GM23248 (cell line): ENCODE measurements around the gene CPNE9. TPM values are rescaled to one million over a fixed set of nuclear protein-coding genes. Genes with fewer than 3 reads are reported as not detected.

ENCODE experiments used
- DNase-seq: peaks from one replicate; pipeline ENCODE4 v3.0.0-alpha.2; 2015
- H2AFZ ChIP-seq: fragments of 200-600 bp; sonication (generic); 2 replicates; pipeline ENCODE4 v1.6.1; 2016; ENCODE audit warnings: antibody characterized with exemption
- H3F3A ChIP-seq: fragments of 200-600 bp; sonication (generic); 2 replicates; pipeline ENCODE4 v1.6.1; 2016; ENCODE audit warnings: mild to moderate bottlenecking, antibody characterized with exemption, mixed run types; ENCODE audit not compliant: insufficient read depth
- H3K27ac ChIP-seq: fragments of 200-600 bp; sonication (generic); 2 replicates; pipeline ENCODE4 v1.5.1; 2016; ENCODE audit warnings: mild to moderate bottlenecking
- H3K27me3 ChIP-seq: fragments of 200-600 bp; sonication (generic); replicated peaks from 2 replicates; pipeline ENCODE4 v1.6.1; 2016; ENCODE audit warnings: mild to moderate bottlenecking; ENCODE audit not compliant: insufficient read depth
- H3K36me3 ChIP-seq: fragments of 200-600 bp; sonication (generic); 2 replicates; pipeline ENCODE4 v1.6.1; 2016; ENCODE audit warnings: low read depth, mild to moderate bottlenecking
- H3K4me1 ChIP-seq: fragments of 200-600 bp; sonication (generic); 2 replicates; pipeline ENCODE4 v1.6.1; 2016; ENCODE audit warnings: mild to moderate bottlenecking; ENCODE audit not compliant: insufficient read depth
- H3K4me2 ChIP-seq: fragments of 200-600 bp; sonication (generic); one replicate; pipeline ENCODE4 v1.6.1; 2016; ENCODE audit warnings: mild to moderate bottlenecking; ENCODE audit not compliant: unreplicated experiment
- H3K4me3 ChIP-seq: fragments of 200-600 bp; sonication (generic); 2 replicates; pipeline ENCODE4 v1.5.1; 2016; ENCODE audit warnings: mild to moderate bottlenecking
- H3K79me2 ChIP-seq: fragments of 200-600 bp; sonication (generic); 2 replicates; pipeline ENCODE4 v1.6.1; 2016; ENCODE audit warnings: mild to moderate bottlenecking; ENCODE audit not compliant: insufficient read depth
- H3K9ac ChIP-seq: fragments of 200-600 bp; sonication (generic); 2 replicates; pipeline ENCODE4 v1.6.1; 2016; ENCODE audit warnings: mild to moderate bottlenecking
- H3K9me2 ChIP-seq: fragments of 200-600 bp; sonication (generic); 2 replicates; pipeline ENCODE4 v1.6.1; 2016; ENCODE audit warnings: mixed run types, mild to moderate bottlenecking, moderate library complexity; ENCODE audit not compliant: insufficient read depth
- H3K9me3 ChIP-seq: fragments of 200-600 bp; sonication (generic); one replicate; pipeline ENCODE4 v1.6.1; 2017; ENCODE audit warnings: low read depth
- H4K20me1 ChIP-seq: fragments of 200-600 bp; sonication (generic); 2 replicates; pipeline ENCODE4 v1.6.0; 2016; ENCODE audit not compliant: insufficient read depth
- EZH2 ChIP-seq: fragments of 200-600 bp; sonication (generic); IDR thresholded peaks from 2 replicates; pipeline ENCODE4 v1.6.1; 2018; ENCODE audit warnings: antibody characterized with exemption, mild to moderate bottlenecking; ENCODE audit not compliant: insufficient read depth, poor library complexity, severe bottlenecking
- EZH2phosphoT487 ChIP-seq: fragments of 200-600 bp; sonication (generic); IDR thresholded peaks from 2 replicates; pipeline ENCODE4 v1.6.1; 2018; ENCODE audit warnings: antibody characterized with exemption, moderate library complexity, mild to moderate bottlenecking, low read depth; ENCODE audit not compliant: insufficient read depth
- WGBS, 2 experiments: methylation state at CpG; one replicate each; pipeline ENCODE4 v1.1.6; 2015 to 2017; ENCODE audit warnings: low lambda C conversion rate in 2 of 2, low coverage in 1 of 2; ENCODE audit errors: missing lambda C conversion rate in 2 of 2; 5-methylcytosine and 5-hydroxymethylcytosine counted together
- in situ Hi-C: fragments of 300-500 bp; cut with MboI; formaldehyde crosslinking; loops from 2 replicates; pipeline ENCODE4 v1.15.0; 2020
- polyA plus RNA-seq: library from polyadenylated mRNA; unstranded; fragments of >200 nt; fragmentation: Nextera tagmentation; extraction: Ambion mirVana; gene quantifications from 2 replicates; pipeline ENCODE4 v1.2.1, GENCODE V29; 2016
- total RNA-seq: library from RNA; depleted of rRNA; stranded (reverse); fragments of >200 nt; shearing (Covaris generic); gene quantifications from 2 replicates; pipeline ENCODE4 v1.2.3, GENCODE V29; 2014

Gene CPNE9
- total and polyA plus RNA-seq, 2 experiments from 2014 or later: not detected

- Histone ChIP-seq H3K4me1 (no peaks in the 10 kb centered on the region), H3K36me3 (peaks cover 26% of the 10 kb centered on the region; the same call in 1 of the 2 replicates), H3K27me3 (no peaks in the 10 kb centered on the region), H3F3A (no peaks in the 10 kb centered on the region), H3K4me2 (no peak overlapping the region), H2AFZ (no peak overlapping the region), H3K9ac (no peak overlapping the region), H3K9me3 (no peaks in the 10 kb centered on the region), H3K4me3 (no peak overlapping the region), H3K79me2 (no peaks in the 10 kb centered on the region), H4K20me1 (no peaks in the 10 kb centered on the region), H3K9me2 (no peaks in the 10 kb centered on the region), H3K27ac (no peak overlapping the region)
- TF ChIP-seq EZH2phosphoT487 (no peak), EZH2 (no peak)
- DNase-seq: no peak
- in situ Hi-C loops: loop anchor here (25.0 kb wide), 1 partner anchor 311 kb away; the partner anchor contains the start of gene THUMPD3
- WGBS, 2 experiments: 100% methylated on average over 2 of the region's 2 CpGs
Observed at GRCh38 chr3:9673752-9674151, 29.9 kb upstream of the CPNE9 start.

GRCh38 chr3:9675736-9676290, 27.8 kb upstream of the CPNE9 start:
- 76 to 84% methylated on average over 5 of the region's 5 CpGs for WGBS, 2 experiments
- Histone ChIP-seq H3K9me2 (no peaks in the 10 kb centered on the region), H3K27ac (no peak overlapping the region)

GRCh38 chr3:9676785-9677184, 26.8 kb upstream of the CPNE9 start:
- Histone ChIP-seq H3K27ac (no peak overlapping the region), H3K9ac (no peak overlapping the region), H3K4me3 (no peak overlapping the region), H3K4me2 (no peak overlapping the region), H2AFZ (no peak overlapping the region), H3K9me2 (no peaks in the 10 kb centered on the region), H4K20me1 (no peaks in the 10 kb centered on the region), H3K9me3 (no peaks in the 10 kb centered on the region), H3K36me3 (peaks cover 22% of the 10 kb centered on the region; the same call in 1 of the 2 replicates), H3F3A (no peaks in the 10 kb centered on the region), H3K27me3 (no peaks in the 10 kb centered on the region), H3K4me1 (no peaks in the 10 kb centered on the region), H3K79me2 (no peaks in the 10 kb centered on the region)
- 65 to 79% methylated on average over 6 of the region's 6 CpGs for WGBS, 2 experiments
- TF ChIP-seq EZH2: no peak
- in situ Hi-C loops: no loop called here
- no peak for DNase-seq

More at GRCh38 chr3:9675736-9676290, 27.8 kb upstream of the CPNE9 start:
- H3K9ac ChIP-seq: no peak overlapping the region
- no peak overlapping the region for H3K4me2 ChIP-seq
- no peaks in the 10 kb centered on the region for H3K79me2 ChIP-seq
- no peak overlapping the region for H3K4me3 ChIP-seq
- no peaks in the 10 kb centered on the region for H3K27me3 ChIP-seq
- no peak for DNase-seq
- in situ Hi-C loops: no loop called here
- no peak overlapping the region for H2AFZ ChIP-seq
- TF ChIP-seq EZH2phosphoT487 (no peak), EZH2 (no peak)
- H3K36me3 ChIP-seq: peaks cover 26% of the 10 kb centered on the region; the same call in 1 of the 2 replicates
- no peaks in the 10 kb centered on the region for H3K4me1 ChIP-seq
- no peaks in the 10 kb centered on the region for H3K9me3 ChIP-seq
- no peaks in the 10 kb centered on the region for H4K20me1 ChIP-seq
- no peaks in the 10 kb centered on the region for H3F3A ChIP-seq

- in situ Hi-C loops: no loop called here
- Histone ChIP-seq H3K36me3 (peaks cover 20% of the 10 kb centered on the region), H3K27me3 (no peaks in the 10 kb centered on the region), H3K9ac (no peak overlapping the region), H3K9me2 (no peaks in the 10 kb centered on the region), H3K4me3 (no peak overlapping the region), H2AFZ (no peak overlapping the region), H4K20me1 (no peaks in the 10 kb centered on the region), H3K79me2 (no peaks in the 10 kb centered on the region), H3K4me2 (no peak overlapping the region), H3K9me3 (no peaks in the 10 kb centered on the region), H3K4me1 (no peaks in the 10 kb centered on the region), H3F3A (no peaks in the 10 kb centered on the region), H3K27ac (no peak overlapping the region)
- WGBS, 2 experiments: 97 to 98% methylated on average over 3 of the region's 3 CpGs
- no peak for DNase-seq
- TF ChIP-seq EZH2phosphoT487 (no peak), EZH2 (no peak)
Observed at GRCh38 chr3:9678493-9678892, 25.1 kb upstream of the CPNE9 start.

DNA sequence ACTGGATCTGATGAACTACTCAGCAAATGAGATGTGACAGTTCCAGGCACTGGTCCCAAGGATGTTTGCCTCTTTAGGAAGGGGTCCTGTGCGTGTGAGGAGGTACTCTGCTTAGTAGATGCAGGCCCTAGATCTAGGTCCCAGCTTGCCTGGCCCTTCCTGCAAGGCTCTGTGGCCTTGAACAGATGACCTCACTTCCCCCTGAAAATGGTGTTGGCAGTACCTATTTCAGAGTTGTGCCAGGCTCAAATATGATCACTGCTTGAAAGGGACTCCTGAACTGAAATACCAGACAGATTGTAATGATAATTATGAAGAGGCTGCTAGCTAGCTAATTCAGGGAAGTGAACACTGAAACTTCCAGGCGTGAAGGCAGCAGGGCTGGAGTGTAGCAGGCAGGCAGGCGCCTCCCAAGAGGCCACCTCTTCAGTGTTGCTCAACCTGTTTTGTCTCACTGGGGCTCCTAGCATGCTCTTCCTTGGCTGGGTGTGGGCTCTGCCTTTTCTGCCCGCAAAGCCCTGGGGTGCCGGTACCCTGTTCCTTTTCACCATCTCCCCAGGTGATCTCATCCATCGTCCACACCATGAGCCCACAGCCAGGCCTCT, 24.1 kb upstream of the CPNE9 start:
- Histone ChIP-seq H3K27me3 (no peaks in the 10 kb centered on the region), H3K27ac (no peak overlapping the region), H3K9me3 (no peaks in the 10 kb centered on the region), H3K9ac (no peak overlapping the region), H3K4me3 (no peak overlapping the region), H3K36me3 (peaks cover 17% of the 10 kb centered on the region), H3K79me2 (no peaks in the 10 kb centered on the region), H3K4me1 (no peaks in the 10 kb centered on the region), H4K20me1 (no peaks in the 10 kb centered on the region), H2AFZ (no peak overlapping the region), H3K9me2 (no peaks in the 10 kb centered on the region), H3K4me2 (no peak overlapping the region), H3F3A (no peaks in the 10 kb centered on the region)
- in situ Hi-C loops: no loop called here
- TF ChIP-seq EZH2 (no peak), EZH2phosphoT487 (no peak)
- no peak for DNase-seq
- 89% methylated on average over 6 of the region's 6 CpGs for WGBS, 2 experiments
